ENCODE measurements around the gene TMEM72. TPM values are rescaled to one million over a fixed set of nuclear protein-coding genes. Genes with fewer than 3 reads are reported as not detected.

The TMEM72 gene
- total RNA-seq, 1 experiment from 2014 or later = not detected

- DNase-seq (ENCODE audit: low read depth) = no peak
Measured at GRCh38 chr10:44917848-44918247, 6.7 kb downstream of the TMEM72 start.

GRCh38 chr10:44920252-44920651 is 9.1 kb downstream of the TMEM72 start:
- DNase-seq (ENCODE audit: low read depth) = no peak

- no peak for DNase-seq (ENCODE audit: low read depth)
Measured at GRCh38 chr10:44921061-44921460, 9.9 kb downstream of the TMEM72 start.

- DNase-seq (ENCODE audit: low read depth) = no peak
Measured at GRCh38 chr10:44921506-44921905, 10.4 kb downstream of the TMEM72 start.

GRCh38 chr10:44922021-44922420 is 10.9 kb downstream of the TMEM72 start:
- no peak for DNase-seq (ENCODE audit: low read depth)

GRCh38 chr10:44922796-44923545 is 11.8 kb downstream of the TMEM72 start:
- DNase-seq (ENCODE audit: low read depth) = no peak

- DNase-seq (ENCODE audit: low read depth) = no peak
Measured at GRCh38 chr10:44923611-44924010, 12.5 kb downstream of the TMEM72 start.

GRCh38 chr10:44924261-44925040 is 13.3 kb downstream of the TMEM72 start:
- DNase-seq (ENCODE audit: low read depth) = no peak

GRCh38 chr10:44925224-44925623 is 14.1 kb downstream of the TMEM72 start:
- DNase-seq (ENCODE audit: low read depth) = peak; percentile 27

- DNase-seq (ENCODE audit: low read depth) = no peak
Measured at GRCh38 chr10:44925811-44926750, 14.9 kb downstream of the TMEM72 start.

- DNase-seq (ENCODE audit: low read depth) = no peak
Measured at GRCh38 chr10:44926751-44927351, 15.7 kb downstream of the TMEM72 start.

GRCh38 chr10:44927352-44927751 is 16.2 kb downstream of the TMEM72 start:
- no peak for DNase-seq (ENCODE audit: low read depth)

GRCh38 chr10:44928462-44928861 is 17.3 kb downstream of the TMEM72 start:
- no peak for DNase-seq (ENCODE audit: low read depth)

GRCh38 chr10:44929356-44930255 is 18.5 kb downstream of the TMEM72 start:
- no peak for DNase-seq (ENCODE audit: low read depth)

- no peak for DNase-seq (ENCODE audit: low read depth)
Measured at GRCh38 chr10:44930904-44931620, 19.9 kb downstream of the TMEM72 start.

GRCh38 chr10:44931621-44932516 is 20.7 kb downstream of the TMEM72 start:
- DNase-seq (ENCODE audit: low read depth) = no peak

GRCh38 chr10:44932517-44933450 is 21.6 kb downstream of the TMEM72 start:
- peak; percentile 78 for DNase-seq (ENCODE audit: low read depth)
